K562 (cell line): ENCODE data around the gene PDHB. TPM values are rescaled to one million over a fixed set of nuclear protein-coding genes. Genes with fewer than 3 reads are reported as not detected.

ENCODE experiments used
- ATAC-seq: fragments of 200-7000 bp; cut with Tn5 transposase; 3 replicates; pipeline ENCODE4 v1.9.1; 2020; ENCODE audit warnings: moderate library complexity
- BruUV-seq: library from RNA; stranded (reverse); fragments of 400-500 nt; replicated peaks from 2 replicates; lab custom pipeline; 2021; lab: Mats Ljungman, UMichigan
- CTCF ChIA-PET: fragments of 300-600 bp; formaldehyde crosslinking; extraction: SDS; loops from one replicate; lab custom pipeline; 2021; ENCODE audit warnings: low intra/inter-chr PET ratio; lab: Yijun Ruan, JAX
- POLR2A ChIA-PET: fragments of 300-600, 350-650 bp; sonication (Branson Sonifier 250); formaldehyde crosslinking; extraction: SDS; loops from one replicate; lab custom pipeline; 2021; ENCODE audit warnings: antibody characterized with exemption, inconsistent platforms; lab: Yijun Ruan, JAX
- DNase-seq, 4 experiments: peaks; one replicate each; pipeline versions ENCODE4 v3.0.0 to v3.0.0-alpha.2; 2011 to 2018; ENCODE audit warnings: low spot score in 3 of 4, mixed read lengths in 3 of 4; ENCODE audit errors: extremely low read depth in 1 of 4
- FAIRE-seq: peaks from 2 replicates; lab custom pipeline; 2011; peaks lifted over from hg19 to GRCh38; lab: Jason Lieb, UNC
- H2AFZ ChIP-seq: 2 replicates; pipeline ENCODE4 v1.6.0; 2011; ENCODE audit warnings: low read depth, low read length, control low read depth, inconsistent platforms
- H3K27ac ChIP-seq: fragments of 200-600 bp; 3 replicates; pipeline ENCODE4 v1.8.0; 2011; ENCODE audit warnings: low read depth, mild to moderate bottlenecking, control low read depth, inconsistent platforms, low read length, moderate library complexity, mixed read lengths; ENCODE audit errors: extremely low read depth
- H3K27me3 ChIP-seq, 2 experiments: fragments of 300-600 bp in 1 of 2; 2 replicates in 1 of 2; 3 replicates in 1 of 2; pipeline versions ENCODE4 v1.6.0 to v1.8.0; 2011; ENCODE audit warnings: inconsistent platforms in 2 of 2, low read length in 2 of 2, mild to moderate bottlenecking in 1 of 2, mixed read lengths in 1 of 2, moderate library complexity in 1 of 2; ENCODE audit not compliant: control insufficient read depth in 2 of 2, insufficient read depth in 2 of 2
- H3K36me3 ChIP-seq: fragments of 300-600 bp; 3 replicates; pipeline ENCODE4 v1.8.0; 2011; ENCODE audit warnings: mild to moderate bottlenecking, low read length, inconsistent platforms; ENCODE audit not compliant: control insufficient read depth, insufficient read depth
- H3K4me1 ChIP-seq, 2 experiments: fragments of 200-600 bp in 1 of 2; replicated peaks in 1 of 2; 2 replicates in 1 of 2; 3 replicates in 1 of 2; pipeline versions ENCODE4 v1.5.1 to v1.8.0; 2011; ENCODE audit warnings: inconsistent platforms in 2 of 2, low read length in 2 of 2, mild to moderate bottlenecking in 1 of 2, mixed read lengths in 1 of 2, moderate library complexity in 1 of 2; ENCODE audit not compliant: control insufficient read depth in 2 of 2, insufficient read depth in 2 of 2
- H3K4me2 ChIP-seq: 2 replicates; pipeline ENCODE4 v1.6.1; 2011; ENCODE audit warnings: low read length, control low read depth, inconsistent platforms, mixed read lengths; ENCODE audit not compliant: insufficient read depth
- H3K4me3 ChIP-seq: fragments of 200-600 bp; sonication (generic), shearing (Covaris generic); 2 replicates; pipeline ENCODE4 v1.5.1; 2016; ENCODE audit warnings: control low read depth, inconsistent platforms
- H3K79me2 ChIP-seq: fragments of 200-600 bp; 3 replicates; pipeline ENCODE4 v1.8.0; 2011; ENCODE audit warnings: low read length, inconsistent platforms; ENCODE audit not compliant: control insufficient read depth, insufficient read depth
- H3K9ac ChIP-seq, 2 experiments: 2 replicates each; pipeline versions ENCODE4 v1.6.0 to v1.6.1; 2011; ENCODE audit warnings: low read depth in 2 of 2, low read length in 2 of 2, control low read depth in 1 of 2, inconsistent platforms in 1 of 2, mild to moderate bottlenecking in 1 of 2, mixed read lengths in 1 of 2; ENCODE audit not compliant: insufficient read depth in 1 of 2
- H3K9me1 ChIP-seq: one replicate; pipeline ENCODE4 v1.6.0; 2011; ENCODE audit warnings: inconsistent platforms, mild to moderate bottlenecking, low read length, moderate library complexity; ENCODE audit not compliant: control insufficient read depth, insufficient read depth
- H3K9me3 ChIP-seq: replicated peaks from 2 replicates; pipeline ENCODE4 v1.5.1; 2011; ENCODE audit warnings: low read depth, low read length, inconsistent platforms; ENCODE audit not compliant: control insufficient read depth, insufficient read depth
- H4K20me1 ChIP-seq: replicated peaks from 2 replicates; pipeline ENCODE4 v1.6.1; 2011; ENCODE audit warnings: low read length, inconsistent platforms, mixed read lengths; ENCODE audit not compliant: control insufficient read depth, insufficient read depth
- ELF2 ChIP-seq: fragments of 250-450 bp; sonication (Bioruptor Pico); IDR thresholded peaks from 2 replicates; pipeline ENCODE4 v1.5.0; 2021; ENCODE audit warnings: mild to moderate bottlenecking
- HDAC2 ChIP-seq: fragments of 450-650 bp; IDR thresholded peaks from 2 replicates; pipeline ENCODE4 v1.6.1; 2016; ENCODE audit warnings: mild to moderate bottlenecking
- MCM2 ChIP-seq: fragments of 450-650 bp; IDR thresholded peaks from 2 replicates; pipeline ENCODE4 v1.6.1; 2017; ENCODE audit warnings: low read depth, mild to moderate bottlenecking
- PHF20 ChIP-seq: fragments of 450-650 bp; IDR thresholded peaks from 2 replicates; pipeline ENCODE4 v1.6.1; 2018; ENCODE audit not compliant: partially characterized antibody
- RAD51 ChIP-seq: fragments of 450-650 bp; IDR thresholded peaks from 2 replicates; pipeline ENCODE4 v1.7.1; 2016; ENCODE audit warnings: low read depth, mild to moderate bottlenecking, borderline replicate concordance
- ZNF589 ChIP-seq: fragments of 200-800 bp; sonication (Bioruptor generic); IDR thresholded peaks from 2 replicates; pipeline ENCODE4 v1.6.1; 2016; ENCODE audit warnings: low read depth, missing genetic modification characterization, missing compliant biosample characterization
- WGBS: fragments of 100-300 bp; shearing (Covaris generic); methylation state at CpG from one replicate; pipeline ENCODE4 v1.1.6; 2016; ENCODE audit warnings: low coverage, mixed read lengths; ENCODE audit not compliant: insufficient coverage; ENCODE audit errors: missing lambda C conversion rate; 5-methylcytosine and 5-hydroxymethylcytosine counted together
- in situ Hi-C: fragments of 300-500 bp; cut with MboI; formaldehyde crosslinking; loops from 4 replicates; pipeline ENCODE4 v1.15.0; 2018; ENCODE audit warnings: inconsistent platforms, mixed read lengths
- intact Hi-C: fragments of 100-400 bp; cut with micrococcal nuclease; formaldehyde crosslinking; loops from 2 replicates; pipeline ENCODE4 v1.14.2; 2022
- polyA plus RNA-seq, 8 experiments: library from polyadenylated mRNA; depleted of rRNA in 4 of 8; stranded (reverse) in 5 of 8; unstranded in 3 of 8; fragments of >200 nt; fragmentation: Nextera tagmentation in 2 of 8; fragmentation: Illumina TruSeq in 1 of 8; extraction: Ambion mirVana in 2 of 8; extraction: Trizol in 1 of 8; gene quantifications; 2 replicates each; pipeline versions ENCODE4 v1.2.1 to v1.2.3, GENCODE V29; 2011 to 2014; ENCODE audit warnings: inconsistent platforms in 1 of 8, missing spikeins in 1 of 8
- total RNA-seq, 7 experiments: library from RNA; depleted of rRNA in 6 of 7; stranded (reverse); fragments of >200 nt in 6 of 7; fragmentation: Illumina TruSeq in 2 of 7; extraction: Trizol in 2 of 7; gene quantifications; 2 replicates each; pipeline versions ENCODE4 v1.2.1 to v1.2.3, GENCODE V29; 2011 to 2021; ENCODE audit warnings: low replicate concordance in 1 of 7
- TF ChIP-seq, protein P1 (sequence below): sonication (generic); formaldehyde crosslinking; IDR thresholded peaks from 2 replicates; pipeline ENCODE4 v1.8.0; 2022; ENCODE audit warnings: mild to moderate bottlenecking, missing genetic modification reagents, borderline replicate concordance

PDHB gene
- total and polyA plus RNA-seq, 9 of the 15 experiments (the other 6 are each of a cell fraction or from before 2014, with no cell fraction given): 51.2 to 178 (median 85.2) TPM

DNA sequence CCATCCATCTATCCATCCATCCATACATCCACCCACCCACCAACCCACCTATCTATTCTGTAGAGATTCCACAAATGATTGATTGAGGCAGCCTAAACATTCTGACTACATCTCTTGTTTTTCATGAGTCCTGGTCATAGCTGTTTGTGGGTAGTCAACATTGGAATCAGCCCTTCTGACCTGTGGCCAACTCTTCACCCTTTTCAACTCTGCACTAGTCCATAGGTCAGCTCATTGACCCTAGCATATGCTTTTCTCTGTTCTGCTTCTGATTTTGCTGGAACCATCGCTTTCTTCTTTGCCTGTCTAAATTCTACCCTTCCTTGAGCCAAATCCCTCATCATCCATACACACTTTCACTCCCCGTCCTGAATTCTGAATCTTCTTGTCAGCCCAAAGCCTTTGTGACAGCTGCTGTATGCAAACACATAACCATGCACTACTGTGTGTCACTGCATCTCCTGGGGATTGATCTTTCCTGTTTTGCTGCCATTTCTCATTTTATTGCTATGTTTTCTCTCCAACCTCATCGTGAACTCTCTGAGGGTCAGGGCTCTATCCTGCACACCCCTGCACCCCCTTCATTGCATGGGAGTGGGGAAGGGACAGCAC is 41.4 kb upstream of the PDHB start (continued):
- no peak for TF ChIP-seq PHF20
- no peak for TF ChIP-seq RAD51
- no peak for TF ChIP-seq ELF2 (CRISPR knock-in tag)
- TF ChIP-seq, all 486 proteins: peak for 0

DNA sequence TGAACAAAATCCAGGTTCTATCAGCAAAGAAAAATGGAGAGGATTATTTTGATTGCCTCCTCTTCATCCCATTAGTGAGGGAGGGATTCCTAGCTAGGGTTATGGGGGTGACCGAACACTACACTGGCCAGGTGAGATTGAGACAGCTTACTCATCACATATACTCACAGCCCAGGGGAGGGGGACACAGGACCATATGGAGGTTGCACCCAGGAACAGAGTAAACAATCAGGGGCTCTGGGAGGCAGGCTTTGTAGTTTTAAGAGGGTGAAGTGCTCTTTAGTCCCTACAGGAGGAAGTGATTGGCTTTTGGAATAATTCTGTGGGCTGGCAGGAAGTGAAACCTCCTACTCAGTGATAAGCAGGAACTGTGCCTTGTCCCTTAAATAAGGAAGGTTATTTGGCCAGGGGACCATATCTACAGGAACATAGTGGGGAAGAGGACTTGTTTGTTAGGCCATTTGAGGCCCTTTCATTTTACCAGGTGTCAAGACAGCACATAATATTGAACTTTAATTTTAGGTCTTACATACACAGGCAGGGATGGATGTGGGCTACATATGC is 40.8 kb upstream of the PDHB start:
- ChIA-PET CTCF (no interaction called here), POLR2A (interaction anchor here (0.6 to 0.8 kb wide), 3 partner anchors 13 to 1448 kb away, joined by 3 read pairs; no protein-coding TSS in a partner anchor)
- 0% methylated on average over 1 of the region's 1 CpG for WGBS
- intact Hi-C loops (no loop called here), in situ Hi-C loops (no loop called here)
- Histone ChIP-seq H3K4me3 (no peak overlapping the region), H3K9me1 (no peaks in the 10 kb centered on the region), H2AFZ (no peak overlapping the region), H3K27ac (no peak overlapping the region), H3K9ac (no peak overlapping the region), H3K36me3 (no peaks in the 10 kb centered on the region), H4K20me1 (no peaks in the 10 kb centered on the region), H3K4me2 (no peak overlapping the region), H3K27me3 (no peaks in the 10 kb centered on the region), H3K79me2 (no peaks in the 10 kb centered on the region), H3K9me3 (no peaks in the 10 kb centered on the region), H3K4me1 (peaks cover 0 to 10% of the 10 kb centered on the region in 2 experiments; a peak in 4 of 5 replicates)
- BruUV-seq: no TSS peak
- FAIRE-seq: no peak
- no peak for ATAC-seq
- TF ChIP-seq ZNF589: no peak
- TF ChIP-seq, protein P1, sequence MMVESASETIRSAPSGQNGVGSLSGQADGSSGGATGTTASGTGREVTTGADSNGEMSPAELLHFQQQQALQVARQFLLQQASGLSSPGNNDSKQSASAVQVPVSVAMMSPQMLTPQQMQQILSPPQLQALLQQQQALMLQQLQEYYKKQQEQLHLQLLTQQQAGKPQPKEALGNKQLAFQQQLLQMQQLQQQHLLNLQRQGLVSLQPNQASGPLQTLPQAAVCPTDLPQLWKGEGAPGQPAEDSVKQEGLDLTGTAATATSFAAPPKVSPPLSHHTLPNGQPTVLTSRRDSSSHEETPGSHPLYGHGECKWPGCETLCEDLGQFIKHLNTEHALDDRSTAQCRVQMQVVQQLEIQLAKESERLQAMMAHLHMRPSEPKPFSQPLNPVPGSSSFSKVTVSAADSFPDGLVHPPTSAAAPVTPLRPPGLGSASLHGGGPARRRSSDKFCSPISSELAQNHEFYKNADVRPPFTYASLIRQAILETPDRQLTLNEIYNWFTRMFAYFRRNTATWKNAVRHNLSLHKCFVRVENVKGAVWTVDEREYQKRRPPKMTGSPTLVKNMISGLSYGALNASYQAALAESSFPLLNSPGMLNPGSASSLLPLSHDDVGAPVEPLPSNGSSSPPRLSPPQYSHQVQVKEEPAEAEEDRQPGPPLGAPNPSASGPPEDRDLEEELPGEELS (CRISPR knock-in tag): no peak
- TF ChIP-seq HDAC2: no peak
- TF ChIP-seq MCM2: no peak
- DNase-seq: no peak
